ENCODE data around the gene HNRNPL. TPM values are rescaled to one million over a fixed set of nuclear protein-coding genes. Genes with fewer than 3 reads are reported as not detected.

Gene HNRNPL
- total and polyA plus RNA-seq, 9 of the 15 experiments (the other 6 are each of a cell fraction or from before 2014, with no cell fraction given): 39.5 to 610 (median 299) TPM

DNA sequence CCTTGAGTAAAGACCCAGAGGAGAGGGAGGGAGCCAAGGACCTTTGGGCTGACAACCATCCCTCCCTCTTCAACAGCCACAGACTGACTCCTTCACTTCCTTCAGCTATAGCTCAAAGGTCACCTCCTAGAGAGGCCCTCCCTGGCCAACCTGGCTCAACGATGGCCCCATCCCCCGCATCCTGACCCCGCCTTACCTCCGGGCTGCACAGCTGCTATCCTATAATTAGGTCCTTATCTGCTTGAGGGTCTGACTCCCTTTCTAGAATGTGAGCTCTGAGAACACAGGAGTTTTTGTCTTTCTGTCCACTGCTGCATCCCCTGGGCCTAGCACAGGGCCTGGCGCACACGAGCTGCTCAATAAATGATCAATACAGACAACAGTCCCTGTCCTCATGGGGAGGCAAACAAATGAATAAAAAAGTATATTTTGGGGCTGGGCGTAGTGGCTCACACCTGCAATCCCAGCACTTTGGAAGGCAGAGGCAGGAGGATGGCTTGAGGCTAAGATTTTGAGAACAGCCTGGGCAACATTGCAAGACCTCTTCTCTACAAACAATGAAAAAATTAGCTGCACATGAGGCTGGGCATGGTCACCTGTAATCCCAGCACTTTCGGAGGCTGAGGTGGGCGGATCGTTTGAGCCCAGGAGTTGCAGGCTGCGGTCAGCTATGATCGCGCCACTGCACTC lies 30.4 kb downstream of the HNRNPL start (continued):
- TF ChIP-seq DIDO1 (tag; IDR thresholded peaks at IDR 0.05; ENCODE audit: low read depth) (no peak), FIP1L1 (IDR thresholded peaks at IDR 0.05; ENCODE audit: low read depth, low read length, poor library complexity, severe bottlenecking) (no peak), ZNF347 (CRISPR knock-in tag; IDR thresholded peaks at IDR 0.05; ENCODE audit: low read depth) (no peak), CC2D1A (IDR thresholded peaks at IDR 0.05) (no peak), ZNF668 (CRISPR knock-in tag; IDR thresholded peaks at IDR 0.05) (no peak), PRPF4 (IDR thresholded peaks at IDR 0.05; ENCODE audit: insufficient read depth, low read depth, low read length, poor library complexity, severe bottlenecking) (no peak), NUFIP1 (IDR thresholded peaks at IDR 0.05; ENCODE audit: partially characterized antibody) (no peak), XRCC5 (IDR thresholded peaks at IDR 0.05; ENCODE audit: low read depth, low read length) (no peak), XRCC4 (IDR thresholded peaks at IDR 0.05; ENCODE audit: extremely low read depth, insufficient read depth, insufficient read length) (no peak), ZNF778 (CRISPR knock-in tag; IDR thresholded peaks at IDR 0.05) (no peak), RUNX1 (IDR thresholded peaks at IDR 0.05; ENCODE audit: low read depth) (no peak), IRF2 (CRISPR knock-in tag; IDR thresholded peaks at IDR 0.05) (no peak), ZBTB8A (IDR thresholded peaks at IDR 0.05; ENCODE audit: partially characterized antibody) (no peak), ZNF707 (CRISPR knock-in tag; conservative IDR thresholded peaks at IDR 0.05) (no peak), PURB (CRISPR knock-in tag; IDR thresholded peaks at IDR 0.05; ENCODE audit: low read depth) (no peak), SLC30A9 (CRISPR knock-in tag; IDR thresholded peaks at IDR 0.05) (no peak), ZNF395 (CRISPR knock-in tag; IDR thresholded peaks at IDR 0.05) (peak; percentile 56; the same call in 1 of the 2 replicates), EP400 (IDR thresholded peaks at IDR 0.05) (no peak), FOS (IDR thresholded peaks at IDR 0.05; ENCODE audit: extremely low read depth, insufficient read length) (no peak), HLTF (IDR thresholded peaks at IDR 0.05) (no peak), NEUROD1 (IDR thresholded peaks at IDR 0.05; ENCODE audit: borderline replicate concordance, low read depth, low read length, partially characterized antibody) (peak; percentile 37), FOXA1 (IDR thresholded peaks at IDR 0.05; ENCODE audit: borderline replicate concordance) (no peak), POLR3G (IDR thresholded peaks at IDR 0.05; ENCODE audit: extremely low read depth, insufficient read length, insufficient replicate concordance) (no peak), CHD1 (IDR thresholded peaks at IDR 0.05; ENCODE audit: low read length) (no peak), ZNF146 (CRISPR knock-in tag; IDR thresholded peaks at IDR 0.05; ENCODE audit: unreplicated experiment) (no peak), CREB3 (tag; conservative IDR thresholded peaks at IDR 0.05; ENCODE audit: low read depth) (no peak), DNMT1 (IDR thresholded peaks at IDR 0.05) (no peak)
- TF ChIP-seq, protein P1, sequence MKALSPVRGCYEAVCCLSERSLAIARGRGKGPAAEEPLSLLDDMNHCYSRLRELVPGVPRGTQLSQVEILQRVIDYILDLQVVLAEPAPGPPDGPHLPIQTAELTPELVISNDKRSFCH (CRISPR knock-in tag; IDR thresholded peaks at IDR 0.05): no peak
- TF ChIP-seq, protein P1 (tag; IDR thresholded peaks at IDR 0.05): peak; percentile 97
